Stimulated activated CD8-positive, alpha-beta memory T cell treated with anti-CD3 and anti-CD28 coated beads, Interleukin-7, amount 100 ng/mL, for 1 hour (primary cell): ENCODE data around the gene ALPP.
"Not testable (repeated sequence)": the region's sequence is repeated elsewhere in the genome, so short reads cannot be mapped to it uniquely, and the experiment has no call there.

Source experiments
- DNase-seq, 2 donors: peaks; one replicate each; pipeline ENCODE4 v3.0.0-alpha.2; 2020; ENCODE audit warnings: low read depth in 2 of 2

The ALPP gene

GRCh38 chr2:232406556-232407310 lies 28.2 kb downstream of the ALPP start, which contains the start of gene ALPG:
ALPG (plus strand) TSS chr2:232406844; CDS start chr2:232406895, 51 bp downstream.
- no peak for DNase-seq

- DNase-seq, result not testable (repeated sequence)
These were observed 29.0 kb downstream of the ALPP start for GRCh38 chr2:232407428-232408150.

DNA sequence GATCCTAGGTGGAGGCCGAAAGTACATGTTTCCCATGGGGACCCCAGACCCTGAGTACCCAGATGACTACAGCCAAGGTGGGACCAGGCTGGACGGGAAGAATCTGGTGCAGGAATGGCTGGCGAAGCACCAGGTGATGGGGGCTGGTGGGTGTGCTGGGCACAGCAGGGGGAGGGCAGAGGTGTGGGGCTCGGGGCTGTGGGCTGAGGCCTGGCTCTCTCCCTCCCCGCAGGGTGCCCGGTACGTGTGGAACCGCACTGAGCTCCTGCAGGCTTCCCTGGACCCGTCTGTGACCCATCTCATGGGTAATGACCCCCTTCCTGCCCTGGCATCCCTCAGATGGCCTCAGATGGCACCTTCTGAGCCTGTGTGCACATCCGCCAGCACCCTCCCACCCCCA lies 29.7 kb downstream of the ALPP start:
- not testable (repeated sequence) for DNase-seq

GRCh38 chr2:232409617-232410016 lies 31.1 kb downstream of the ALPP start:
- not testable (repeated sequence) for DNase-seq

GRCh38 chr2:232410238-232410900 lies 31.8 kb downstream of the ALPP start:
- DNase-seq, result no peak

DNA sequence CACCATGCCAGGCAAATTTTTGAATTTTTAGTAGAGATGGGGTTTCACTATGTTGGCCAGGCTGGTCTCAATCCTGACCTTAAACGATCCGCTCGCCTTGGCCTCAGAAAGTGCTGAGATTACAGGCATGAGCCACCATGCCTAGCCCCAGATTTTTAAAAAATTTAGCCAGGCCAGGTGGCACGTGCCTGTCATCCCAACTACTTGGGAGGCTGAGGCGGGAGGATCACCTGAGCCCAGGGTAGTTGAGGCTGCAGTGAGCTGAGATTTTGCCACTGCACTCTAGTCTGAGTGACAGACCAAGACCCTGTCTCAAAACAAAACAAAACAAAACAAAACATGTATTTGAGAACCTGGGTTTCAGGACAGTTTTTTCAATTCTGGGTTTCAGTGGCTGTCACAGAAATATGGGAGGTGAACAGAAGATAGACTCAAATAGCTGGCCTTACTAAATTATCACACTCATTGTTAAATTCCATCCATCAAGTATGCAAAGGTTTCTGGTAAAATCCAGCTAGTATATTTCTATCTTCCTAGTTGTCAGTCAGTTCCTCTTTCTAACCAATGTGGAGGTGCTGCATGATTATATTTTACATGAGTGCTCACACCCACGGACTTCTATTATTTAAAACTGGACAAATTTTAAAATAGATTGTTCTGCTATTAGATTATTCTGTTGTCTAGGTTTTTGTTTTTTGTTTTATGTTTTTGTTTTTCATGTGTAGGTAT lies 33.5 kb downstream of the ALPP start:
- DNase-seq, result no peak

- no peak for DNase-seq
These were observed 34.4 kb downstream of the ALPP start for GRCh38 chr2:232412986-232413385.

DNA sequence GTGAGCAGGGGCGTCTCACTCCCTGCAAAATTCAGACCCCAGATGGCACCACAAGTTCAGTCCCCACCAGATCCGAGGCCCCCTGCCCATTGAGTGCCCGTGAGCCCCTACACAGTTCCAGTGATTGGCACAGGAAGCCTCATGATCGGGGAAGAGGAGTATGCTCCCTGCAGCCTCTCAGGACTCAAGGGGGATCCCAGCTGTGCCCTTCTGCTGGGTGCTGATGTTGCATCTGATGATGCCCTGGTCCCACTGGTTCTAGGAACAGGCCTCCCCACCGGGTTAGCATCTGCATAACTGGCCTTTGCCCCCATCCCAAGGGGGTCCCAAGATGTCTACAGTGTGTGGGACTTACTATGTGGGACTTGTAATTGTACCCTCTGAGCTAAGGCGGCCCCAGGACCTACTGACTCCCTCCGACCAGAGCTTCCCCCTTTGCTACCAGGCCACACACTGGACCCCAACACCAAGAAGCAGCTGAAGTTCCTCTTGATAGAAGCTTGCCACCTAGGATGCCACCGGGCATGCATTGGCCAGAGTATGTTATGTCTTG lies 36.7 kb downstream of the ALPP start:
- no peak for DNase-seq

- DNase-seq, result no peak
These were observed 37.4 kb downstream of the ALPP start for GRCh38 chr2:232415736-232416520.

DNA sequence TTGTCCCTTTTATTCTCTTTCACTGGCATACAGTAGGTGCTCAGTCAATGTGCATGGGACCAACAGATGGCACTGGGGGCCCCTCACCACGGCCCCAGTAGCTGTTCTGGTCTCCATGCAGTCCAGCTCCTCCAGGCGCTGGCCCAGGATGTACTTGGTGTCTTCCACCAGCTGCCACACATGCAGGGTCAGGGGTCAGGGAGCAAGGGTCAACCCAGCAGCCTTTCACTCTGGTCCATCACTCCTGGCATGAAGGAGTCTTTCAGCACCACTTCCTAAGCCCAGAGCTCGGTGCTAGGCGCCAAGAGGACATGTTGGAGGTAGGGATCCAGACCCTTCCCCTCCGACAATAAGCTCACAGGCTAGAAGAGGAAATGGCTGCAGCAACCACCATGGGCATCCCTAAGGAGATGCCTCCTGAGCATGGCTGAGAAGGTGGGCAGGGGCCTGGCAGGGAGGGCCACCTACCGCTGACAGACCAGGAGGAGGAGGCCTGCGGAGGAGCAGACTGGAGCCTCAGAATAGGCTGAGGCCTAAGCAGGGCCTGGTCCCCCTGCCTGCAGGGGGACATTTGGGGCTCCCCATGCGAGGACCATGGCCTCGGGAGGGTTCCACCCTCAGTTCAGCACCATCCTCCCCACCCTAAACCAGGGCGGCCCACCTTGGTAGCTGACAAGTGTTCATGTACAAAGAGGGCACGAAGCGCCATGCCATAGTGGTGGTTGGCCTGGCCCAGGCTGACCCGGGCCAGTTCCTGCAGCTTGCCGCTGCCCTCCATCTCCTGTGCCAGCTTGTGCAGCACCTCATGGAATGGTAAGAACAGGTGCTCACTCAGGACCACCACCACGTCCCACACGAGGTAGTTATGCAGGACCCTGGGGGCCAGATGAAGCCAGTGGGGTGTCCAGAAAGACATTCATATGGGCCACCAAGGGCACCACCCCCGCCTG lies 38.2 kb downstream of the ALPP start:
- DNase-seq, result no peak

GRCh38 chr2:232417489-232417888 lies 38.9 kb downstream of the ALPP start:
- no peak for DNase-seq

DNA sequence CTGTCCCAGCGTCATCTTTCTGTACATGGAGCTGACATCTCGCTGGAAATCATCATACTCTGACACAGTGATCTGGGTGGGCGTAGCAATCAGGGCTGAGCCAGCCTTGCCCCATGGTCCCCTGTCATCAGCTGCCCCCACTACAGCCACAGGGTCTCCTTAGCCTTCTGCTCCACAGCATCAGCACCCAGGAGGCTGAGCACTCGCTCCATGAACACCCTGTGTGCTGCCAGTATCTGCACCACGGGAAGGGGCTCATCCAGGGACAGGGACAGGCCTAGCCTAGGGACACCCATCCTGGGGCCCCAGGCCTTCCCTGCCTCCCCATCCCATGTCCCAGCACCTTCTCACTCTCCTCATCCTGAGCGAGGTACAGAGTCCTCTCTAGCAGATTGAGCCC lies 39.5 kb downstream of the ALPP start:
- DNase-seq, result no peak

DNA sequence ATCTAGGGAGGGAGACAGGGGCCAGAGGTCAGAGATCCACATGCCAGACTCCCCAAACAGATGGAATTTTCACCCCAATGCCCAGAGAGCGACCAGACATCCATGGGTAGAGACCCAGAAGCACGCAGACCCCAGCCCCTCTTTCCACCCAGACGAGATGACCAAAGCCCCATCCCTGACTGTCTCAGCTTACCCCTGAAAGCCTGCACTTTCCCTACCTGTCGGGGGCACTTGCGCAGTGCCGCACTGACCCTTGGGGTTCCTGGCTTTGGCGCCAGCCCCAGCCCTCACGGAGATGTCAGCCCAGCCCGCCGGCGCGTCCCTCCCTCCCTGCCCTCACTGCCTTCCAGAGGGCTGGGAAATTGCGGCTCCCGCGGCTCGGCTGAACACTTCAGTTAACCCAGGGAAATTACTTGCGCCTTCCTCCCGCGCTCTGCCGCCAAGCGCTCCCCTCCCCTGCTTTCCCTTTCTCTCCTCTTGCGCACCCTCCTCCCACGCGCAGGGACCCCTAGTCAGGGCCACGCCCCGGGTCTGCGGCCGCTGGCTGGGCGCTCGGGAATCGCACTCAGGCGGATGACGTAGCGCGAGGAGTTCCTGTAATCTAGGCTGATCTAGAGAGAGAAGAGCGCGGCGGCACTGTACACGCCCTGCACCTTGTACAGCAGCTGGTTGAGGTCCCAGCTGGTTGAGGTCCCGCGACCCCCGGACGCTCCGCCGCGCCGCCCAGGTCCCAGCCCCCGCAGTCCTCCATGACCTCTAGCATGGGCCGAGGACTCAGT lies 40.1 kb downstream of the ALPP start:
- DNase-seq, result no peak

DNA sequence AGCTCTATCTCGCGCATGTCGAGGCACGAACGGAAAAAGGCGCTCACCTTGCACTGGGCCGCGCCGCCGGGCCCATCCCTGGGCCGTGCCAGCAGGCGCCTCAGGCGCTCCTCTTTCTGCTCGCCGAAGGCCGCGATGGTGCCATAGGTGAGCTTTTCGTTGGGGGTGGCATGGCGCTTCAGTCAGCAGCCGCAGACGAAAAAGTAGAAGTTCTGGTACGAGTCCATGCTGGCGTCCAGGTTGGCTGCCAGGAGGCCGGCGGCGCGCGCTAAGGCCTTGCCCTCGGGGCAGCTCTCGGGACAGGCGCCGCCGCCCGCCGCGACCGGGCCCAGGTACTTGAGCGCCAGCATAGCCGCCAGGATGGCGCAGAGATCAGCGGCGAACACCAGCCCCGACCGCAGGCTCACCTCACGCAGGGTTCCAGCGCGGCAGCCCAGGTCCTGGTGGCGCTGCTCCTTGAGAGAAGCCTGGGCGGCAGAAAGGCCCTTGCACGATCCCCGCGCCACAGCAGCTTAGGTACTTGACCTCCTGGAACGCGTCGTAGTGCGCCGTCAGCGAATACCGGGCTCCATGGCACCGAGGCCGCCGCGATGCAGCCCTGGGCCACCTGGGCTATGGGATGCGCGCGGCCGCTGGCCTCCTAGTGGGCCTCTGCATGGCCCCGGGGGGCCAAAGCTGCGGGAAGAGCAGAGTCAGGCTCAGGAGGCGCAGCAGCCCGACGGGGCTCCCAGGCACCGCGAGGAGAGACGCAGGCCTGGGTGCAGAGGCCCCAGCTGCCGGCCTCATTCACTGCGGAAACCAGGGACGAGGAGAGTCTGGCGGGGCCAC lies 40.9 kb downstream of the ALPP start:
- DNase-seq, result no peak

DNA sequence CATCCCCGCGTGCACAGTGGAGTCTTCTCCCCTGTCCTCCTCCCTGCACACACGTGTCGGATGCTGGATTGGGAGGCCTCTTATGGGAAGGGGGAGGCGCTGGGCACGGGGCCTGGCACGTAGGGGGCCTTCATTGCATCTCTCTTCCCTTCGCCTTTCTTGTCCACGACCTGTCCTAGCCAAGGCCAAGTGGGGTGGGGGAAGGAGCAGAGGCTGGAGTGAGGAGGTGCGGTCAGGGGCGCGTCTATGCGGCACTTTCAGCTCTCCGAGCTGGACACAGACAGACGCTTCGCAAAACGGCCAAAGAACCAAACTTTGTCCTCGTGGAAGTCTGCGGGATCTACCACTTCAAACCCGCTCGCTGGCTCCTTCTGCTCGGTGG lies 41.5 kb downstream of the ALPP start:
- DNase-seq, result no peak

- DNase-seq, result no peak
These were observed 42.1 kb downstream of the ALPP start for GRCh38 chr2:232420463-232421188.

DNA sequence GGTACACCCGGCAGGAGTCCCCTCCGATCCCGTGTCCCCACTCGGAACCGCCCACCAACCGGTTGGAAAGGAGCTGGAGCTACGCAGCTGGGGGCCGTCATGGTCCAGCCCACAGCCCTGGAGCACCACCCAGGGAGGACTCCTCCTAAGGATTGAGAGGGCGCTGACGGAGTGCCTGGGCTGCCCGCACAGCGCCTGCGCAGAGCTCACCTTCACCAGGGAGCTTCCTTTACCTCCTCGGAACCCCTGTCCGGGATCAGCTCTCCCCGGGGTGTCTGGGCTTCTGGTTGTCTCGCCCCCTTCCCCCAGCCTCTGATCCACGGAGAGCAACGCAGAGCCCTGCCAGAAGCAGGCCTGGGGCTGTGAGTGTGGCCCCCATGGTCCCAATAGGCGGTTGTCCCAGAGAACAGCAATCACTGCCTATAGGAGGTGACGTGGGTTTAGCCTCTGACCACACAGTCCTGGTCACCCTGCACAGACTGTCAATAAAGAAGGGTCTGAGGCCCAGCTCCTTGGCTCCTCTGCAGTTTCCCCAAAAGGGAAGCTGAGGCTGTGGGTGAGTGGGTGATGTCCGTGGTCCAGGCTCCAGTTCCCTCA lies 42.7 kb downstream of the ALPP start:
- DNase-seq, result no peak
